ENCODE data around the gene DOP1A.

DOP1A gene

GRCh38 chr6:83199173-83199862 lies 131.8 kb downstream of the DOP1A start:
- DNase-seq (ENCODE audit: low read depth in 4 of 4, low spot score in 1 of 4) = no peak

- DNase-seq (ENCODE audit: low read depth in 4 of 4, low spot score in 1 of 4) = no peak
Measured at GRCh38 chr6:83199863-83200225, 132.4 kb downstream of the DOP1A start.

- DNase-seq (ENCODE audit: low read depth in 4 of 4, low spot score in 1 of 4) = no peak
Measured at GRCh38 chr6:83202031-83202430, 134.6 kb downstream of the DOP1A start.

GRCh38 chr6:83215131-83216047 lies 147.9 kb downstream of the DOP1A start:
- DNase-seq (ENCODE audit: low read depth in 4 of 4, low spot score in 1 of 4) = peak in 2 of 4 experiments; percentile 21 to 33

- no peak for DNase-seq (ENCODE audit: low read depth in 4 of 4, low spot score in 1 of 4)
Measured at GRCh38 chr6:83216806-83217205, 149.3 kb downstream of the DOP1A start.

All from stimulated activated CD4-positive, alpha-beta T cell treated with anti-CD3 and anti-CD28 coated beads, Interleukin-1b, Interleukin-23, amount 100 ng/mL, for 24 hours (primary cell).